Mesenchymal stem cell (in vitro differentiated cells and primary cell): ENCODE measurements around the gene ZNF385A.

Experiments used
- DNase-seq: peaks from one replicate; pipeline ENCODE4 v3.0.0-alpha.2; 2013
- H2AFZ ChIP-seq: one replicate; pipeline ENCODE4 v1.6.1; 2013; ENCODE audit warnings: low read depth, mild to moderate bottlenecking, control low read depth, inconsistent platforms, low read length, moderate library complexity
- H2AK5ac ChIP-seq: 2 replicates; pipeline ENCODE4 v1.6.1; 2013; ENCODE audit warnings: low read length, moderate library complexity, mild to moderate bottlenecking, inconsistent platforms; ENCODE audit not compliant: severe bottlenecking
- H2BK120ac ChIP-seq: one replicate; pipeline ENCODE4 v1.6.1; 2013; ENCODE audit warnings: low read depth, mild to moderate bottlenecking, inconsistent platforms, low read length, moderate library complexity
- H2BK12ac ChIP-seq, 2 experiments: one replicate each; pipeline ENCODE4 v1.6.1; 2013; ENCODE audit warnings: inconsistent platforms in 2 of 2, low read length in 2 of 2, mild to moderate bottlenecking in 2 of 2, moderate library complexity in 2 of 2, control low read depth in 1 of 2
- H2BK15ac ChIP-seq: one replicate; pipeline ENCODE4 v1.6.1; 2013; ENCODE audit warnings: mild to moderate bottlenecking, low read depth, inconsistent platforms; ENCODE audit not compliant: poor library complexity, severe bottlenecking
- H2BK5ac ChIP-seq: 2 replicates; pipeline ENCODE4 v1.6.1; 2013; ENCODE audit warnings: low read depth, mild to moderate bottlenecking, low read length, control low read depth, inconsistent platforms; ENCODE audit not compliant: poor library complexity, severe bottlenecking
- H3K14ac ChIP-seq, 2 experiments: one replicate each; pipeline ENCODE4 v1.6.1; 2013; ENCODE audit warnings: inconsistent platforms in 2 of 2, low read length in 2 of 2, control low read depth in 1 of 2, mild to moderate bottlenecking in 1 of 2, moderate library complexity in 1 of 2
- H3K18ac ChIP-seq, 2 experiments: one replicate each; pipeline ENCODE4 v1.6.1; 2013; ENCODE audit warnings: inconsistent platforms in 2 of 2, low read length in 2 of 2, control low read depth in 1 of 2, low read depth in 1 of 2, mild to moderate bottlenecking in 1 of 2
- H3K23ac ChIP-seq, 2 experiments: one replicate each; pipeline ENCODE4 v1.6.1; 2013; ENCODE audit warnings: inconsistent platforms in 2 of 2, low read length in 2 of 2, mild to moderate bottlenecking in 2 of 2, moderate library complexity in 2 of 2, control low read depth in 1 of 2
- H3K27ac ChIP-seq: 2 replicates; pipeline ENCODE4 v1.5.1; 2013; ENCODE audit warnings: mild to moderate bottlenecking, moderate library complexity, low read length, control low read depth, inconsistent platforms; ENCODE audit not compliant: poor library complexity, severe bottlenecking
- H3K27me3 ChIP-seq, 2 experiments: 2 replicates each; pipeline versions ENCODE4 v1.6.1 to v1.7.0; 2013; ENCODE audit warnings: low read length in 2 of 2, mild to moderate bottlenecking in 2 of 2, moderate library complexity in 2 of 2, control low read depth in 1 of 2, inconsistent platforms in 1 of 2; ENCODE audit not compliant: control insufficient read depth in 1 of 2, insufficient read depth in 1 of 2
- H3K36me3 ChIP-seq, 2 experiments: 2 replicates each; pipeline versions ENCODE4 v1.6.1 to v1.7.0; 2013; ENCODE audit warnings: low read length in 2 of 2, control low read depth in 1 of 2, inconsistent platforms in 1 of 2, low read depth in 1 of 2, mild to moderate bottlenecking in 1 of 2; ENCODE audit not compliant: insufficient read depth in 2 of 2, control insufficient read depth in 1 of 2
- H3K4ac ChIP-seq, 2 experiments: one replicate each; pipeline ENCODE4 v1.6.1; 2013; ENCODE audit warnings: inconsistent platforms in 2 of 2, low read length in 2 of 2, mild to moderate bottlenecking in 2 of 2, moderate library complexity in 2 of 2, control low read depth in 1 of 2, low read depth in 1 of 2
- H3K4me1 ChIP-seq: 2 replicates; pipeline ENCODE4 v1.6.1; 2013; ENCODE audit warnings: low read depth, low read length, control low read depth; ENCODE audit not compliant: control insufficient read depth, insufficient read depth
- H3K4me2 ChIP-seq: 2 replicates; pipeline ENCODE4 v1.6.1; 2013; ENCODE audit warnings: low read length, mild to moderate bottlenecking, inconsistent platforms; ENCODE audit not compliant: poor library complexity, severe bottlenecking
- H3K4me3 ChIP-seq, 2 experiments: 2 replicates each; pipeline versions ENCODE4 v1.5.1 to v1.7.0; 2013; ENCODE audit warnings: low read length in 2 of 2, mild to moderate bottlenecking in 2 of 2, control low read depth in 1 of 2, low read depth in 1 of 2; ENCODE audit not compliant: insufficient read depth in 1 of 2
- H3K79me1 ChIP-seq: replicated peaks from 2 replicates; pipeline ENCODE4 v1.6.1; 2013; ENCODE audit warnings: mild to moderate bottlenecking, control low read depth, low read length, inconsistent platforms; ENCODE audit not compliant: poor library complexity, severe bottlenecking
- H3K9ac ChIP-seq: 2 replicates; pipeline ENCODE4 v1.7.0; 2013; ENCODE audit warnings: mild to moderate bottlenecking, low read length, moderate library complexity
- H3K9me3 ChIP-seq: 2 replicates; pipeline ENCODE4 v1.7.0; 2013; ENCODE audit warnings: mild to moderate bottlenecking, low read length; ENCODE audit not compliant: control insufficient read depth
- H4K8ac ChIP-seq: one replicate; pipeline ENCODE4 v1.6.1; 2013; ENCODE audit warnings: inconsistent platforms, mild to moderate bottlenecking, low read length, moderate library complexity
- H4K91ac ChIP-seq: one replicate; pipeline ENCODE4 v1.6.1; 2013; ENCODE audit warnings: mild to moderate bottlenecking, low read length, inconsistent platforms
- WGBS: methylation state at CpG from one replicate; pipeline ENCODE4 v1.1.7; 2013; ENCODE audit warnings: mixed read lengths; 5-methylcytosine and 5-hydroxymethylcytosine counted together

ZNF385A gene

GRCh38 chr12:54352891-54353874 lies 31.4 kb downstream of the ZNF385A start:
- peak; percentile 56 for DNase-seq
- no peak overlapping the region for H3K4me2 ChIP-seq
- H2BK120ac ChIP-seq, result no peak overlapping the region
- peak overlapping the region; percentile 1 for H4K8ac ChIP-seq
- H3K14ac ChIP-seq, result peak overlapping the region in 1 of 2 experiments; percentile 83
- H2BK15ac ChIP-seq, result peak overlapping the region; percentile 44
- H3K27ac ChIP-seq, result no peak overlapping the region
- peaks cover 25% of the 10 kb centered on the region for H3K4me1 ChIP-seq
- no peak overlapping the region for H4K91ac ChIP-seq
- 27% methylated on average over 1 of the region's 1 CpG for WGBS
- no peaks in the 10 kb centered on the region for H3K27me3 ChIP-seq
- H2AK5ac ChIP-seq, result no peak overlapping the region
- peak overlapping the region; percentile 79 for H3K9ac ChIP-seq
- H3K4me3 ChIP-seq, result peak overlapping the region in 1 of 2 experiments; percentile 27
- H2BK12ac ChIP-seq, result peak overlapping the region; percentile 70 to 91
- no peaks in the 10 kb centered on the region for H3K9me3 ChIP-seq
- H3K23ac ChIP-seq, result no peak overlapping the region
- no peak overlapping the region for H2AFZ ChIP-seq
- H3K18ac ChIP-seq, result peak overlapping the region; percentile 3 to 63
- no peak overlapping the region for H2BK5ac ChIP-seq
- H3K79me1 ChIP-seq, result peaks cover 9% of the 10 kb centered on the region
- peaks cover 35 to 36% of the 10 kb centered on the region in 2 experiments for H3K36me3 ChIP-seq
- peak overlapping the region; percentile 20 to 55 for H3K4ac ChIP-seq

DNA sequence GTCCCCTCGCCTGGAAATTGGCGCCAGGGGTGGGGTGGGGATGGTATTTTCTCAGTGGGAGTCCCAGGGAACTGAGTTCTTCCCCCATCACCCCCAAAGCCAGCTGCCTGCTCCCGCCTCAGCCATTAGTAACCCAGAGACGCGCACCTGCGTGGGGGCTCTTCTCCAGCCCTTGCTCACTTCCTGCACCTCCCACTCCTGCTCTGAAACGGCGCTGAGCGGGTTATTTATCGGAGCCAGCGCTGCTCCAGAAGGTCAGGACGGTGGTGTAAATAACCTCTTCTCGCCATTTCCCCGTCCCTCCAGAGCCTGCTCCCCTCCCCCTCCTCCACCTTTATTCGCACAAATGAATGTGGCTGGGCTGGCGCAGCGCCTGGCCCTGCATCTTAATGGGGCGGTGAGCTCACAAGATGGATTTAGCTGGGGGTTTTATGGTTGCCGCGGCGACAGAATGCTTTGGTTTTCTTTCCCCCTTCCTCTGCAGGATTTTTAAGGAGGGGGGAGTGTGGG lies 32.5 kb downstream of the ZNF385A start:
- H3K9ac ChIP-seq, result peak overlapping the region; percentile 79
- H3K36me3 ChIP-seq, result peaks cover 42 to 46% of the 10 kb centered on the region in 2 experiments
- peaks cover 16% of the 10 kb centered on the region for H3K4me1 ChIP-seq
- peak overlapping the region; percentile 62 for H2BK15ac ChIP-seq
- no peak overlapping the region for H4K91ac ChIP-seq
- no peak overlapping the region for H2BK5ac ChIP-seq
- H3K23ac ChIP-seq, result no peak overlapping the region
- no peak overlapping the region for H2AFZ ChIP-seq
- no peak overlapping the region for H2BK120ac ChIP-seq
- no peaks in the 10 kb centered on the region for H3K27me3 ChIP-seq
- peak; percentile 70 for DNase-seq
- no peak overlapping the region for H3K4me2 ChIP-seq
- H4K8ac ChIP-seq, result peak overlapping the region; percentile 10
- no peak overlapping the region for H2AK5ac ChIP-seq
- peaks cover 3% of the 10 kb centered on the region for H3K79me1 ChIP-seq
- peak overlapping the region in 1 of 2 experiments; percentile 27 for H3K4me3 ChIP-seq
- no peak overlapping the region for H3K27ac ChIP-seq
- no peak overlapping the region for H3K14ac ChIP-seq
- no peak overlapping the region for H3K4ac ChIP-seq
- H2BK12ac ChIP-seq, result no peak overlapping the region
- no peak overlapping the region for H3K18ac ChIP-seq
- H3K9me3 ChIP-seq, result no peaks in the 10 kb centered on the region
- 6% methylated on average over 17 of the region's 21 CpGs for WGBS

- Histone ChIP-seq H3K36me3 (peaks cover 46 to 53% of the 10 kb centered on the region in 2 experiments), H3K79me1 (peaks cover 5% of the 10 kb centered on the region), H3K4me1 (peaks cover 15% of the 10 kb centered on the region), H2BK120ac (no peak overlapping the region), H3K14ac (no peak overlapping the region), H3K27me3 (no peaks in the 10 kb centered on the region), H3K23ac (no peak overlapping the region), H2BK5ac (no peak overlapping the region), H3K4ac (no peak overlapping the region), H4K91ac (no peak overlapping the region), H2AK5ac (no peak overlapping the region), H3K9ac (peak overlapping the region; percentile 79), H3K18ac (no peak overlapping the region), H2AFZ (no peak overlapping the region), H4K8ac (peak overlapping the region; percentile 22), H3K4me3 (no peak overlapping the region), H2BK15ac (no peak overlapping the region), H3K27ac (no peak overlapping the region), H3K4me2 (no peak overlapping the region), H2BK12ac (no peak overlapping the region), H3K9me3 (no peaks in the 10 kb centered on the region)
- 79% methylated on average over 3 of the region's 4 CpGs for WGBS
- no peak for DNase-seq
These were observed 33.2 kb downstream of the ZNF385A start for GRCh38 chr12:54351341-54351740.

- Histone ChIP-seq H3K4me1 (peaks cover 15% of the 10 kb centered on the region), H3K9ac (peak overlapping the region; percentile 35), H3K14ac (no peak overlapping the region), H2AK5ac (no peak overlapping the region), H3K27ac (no peak overlapping the region), H3K4ac (no peak overlapping the region), H2BK15ac (no peak overlapping the region), H3K4me2 (no peak overlapping the region), H2AFZ (no peak overlapping the region), H3K18ac (no peak overlapping the region), H2BK5ac (no peak overlapping the region), H2BK12ac (no peak overlapping the region), H3K9me3 (no peaks in the 10 kb centered on the region), H3K36me3 (peaks cover 46 to 59% of the 10 kb centered on the region in 2 experiments), H4K8ac (no peak overlapping the region), H3K79me1 (peaks cover 6% of the 10 kb centered on the region), H3K23ac (no peak overlapping the region), H3K4me3 (no peak overlapping the region), H2BK120ac (no peak overlapping the region), H3K27me3 (no peaks in the 10 kb centered on the region), H4K91ac (no peak overlapping the region)
- no peak for DNase-seq
- 74% methylated on average over 3 of the region's 3 CpGs for WGBS
These were observed 33.8 kb downstream of the ZNF385A start for GRCh38 chr12:54350743-54351142.
